AG04450 (cell line): Measurements from ENCODE around the gene SPIRE1. TPM values are rescaled to one million over a fixed set of nuclear protein-coding genes. Genes with fewer than 3 reads are reported as not detected.

Experiments
- CTCF ChIA-PET: fragments of 300-600, 350-600 bp; formaldehyde crosslinking; extraction: SDS; loops from one replicate; lab custom pipeline; 2022; ENCODE audit warnings: antibody characterized with exemption, inconsistent platforms; lab: Charles Lee
- POLR2A ChIA-PET: fragments of 350-600 bp; formaldehyde crosslinking; extraction: SDS; loops from one replicate; lab custom pipeline; 2021; ENCODE audit warnings: antibody characterized with exemption, inconsistent platforms; lab: Yijun Ruan, JAX
- DNase-seq: peaks from one replicate; pipeline ENCODE4 v3.0.0-alpha.2; 2011; ENCODE audit warnings: low read depth, low spot score
- H3K27ac ChIP-seq: one replicate; pipeline ENCODE4 v1.5.1; 2012; ENCODE audit warnings: low read depth, low read length, control low read depth
- H3K27me3 ChIP-seq: one replicate; pipeline ENCODE4 v1.6.0; 2012; ENCODE audit warnings: low read length; ENCODE audit not compliant: control insufficient read depth, insufficient read depth
- H3K4me3 ChIP-seq: 2 replicates; pipeline ENCODE4 v1.5.1; 2011; ENCODE audit warnings: mild to moderate bottlenecking, low read depth, low read length, control low read depth
- H3K9me3 ChIP-seq: 2 replicates; pipeline ENCODE4 v1.5.1; 2012; ENCODE audit warnings: low read length; ENCODE audit not compliant: control insufficient read depth, insufficient read depth
- polyA plus RNA-seq: library from polyadenylated mRNA; depleted of rRNA; stranded (reverse); fragments of >200 nt; gene quantifications from 2 replicates; pipeline ENCODE4 v1.2.3, GENCODE V29; 2011
- TF ChIP-seq, protein P1 (sequence below): IDR thresholded peaks from 2 replicates; pipeline ENCODE4 v1.5.1; 2011; ENCODE audit warnings: low read depth, low read length, control low read depth, inconsistent platforms

The SPIRE1 gene
- polyA plus RNA-seq, 1 experiment: 22.2 TPM

DNA sequence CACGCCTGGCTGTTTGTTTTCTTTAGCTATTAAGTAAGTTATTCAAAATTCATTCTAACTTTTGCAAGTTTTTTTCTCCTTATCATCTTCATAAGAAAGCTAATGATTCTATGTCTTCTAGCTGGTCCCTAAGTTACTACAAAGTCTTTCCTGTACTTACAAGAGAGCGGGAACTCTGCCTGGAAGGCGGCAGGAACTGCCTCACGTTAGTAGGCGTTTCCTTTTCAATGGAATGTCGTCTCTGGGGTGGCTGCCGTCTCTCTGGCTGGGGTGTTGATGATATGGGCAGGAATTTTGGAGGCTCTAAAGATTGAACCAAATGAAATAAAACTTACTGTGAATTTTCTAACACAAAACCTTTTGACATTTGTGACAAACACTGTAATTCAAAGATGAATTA, 194.7 kb downstream of the SPIRE1 start:
- CTCF ChIA-PET: no interaction called here

DNA sequence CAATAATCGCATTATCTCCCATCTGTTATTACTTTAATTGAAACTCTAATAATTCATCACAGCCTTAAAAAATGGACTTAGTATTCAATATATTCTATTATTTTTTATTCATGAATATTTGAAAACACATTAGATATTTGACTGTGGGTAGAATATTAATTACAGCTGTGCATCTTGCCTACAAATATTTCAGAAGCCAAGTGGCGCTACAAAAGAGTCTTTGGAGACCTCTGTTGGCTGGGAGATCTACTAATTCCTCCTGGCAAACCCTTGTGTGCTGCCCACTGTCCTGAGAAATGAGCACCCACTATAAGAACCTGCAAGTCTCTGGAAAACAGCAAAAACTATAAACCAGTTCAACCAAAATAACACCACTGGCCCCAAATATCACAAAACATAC, 195.7 kb downstream of the SPIRE1 start:
- POLR2A ChIA-PET: no interaction called here
- no peak overlapping the region for H3K4me3 ChIP-seq
- CTCF ChIA-PET: interaction anchor here (0.6 kb wide), 1 partner anchor 8 kb away, joined by 4 read pairs; no protein-coding TSS in a partner anchor
- no peak for DNase-seq
- H3K27ac ChIP-seq: no peak overlapping the region
- no peaks in the 10 kb centered on the region for H3K27me3 ChIP-seq
- no peaks in the 10 kb centered on the region for H3K9me3 ChIP-seq
- TF ChIP-seq, protein P1, sequence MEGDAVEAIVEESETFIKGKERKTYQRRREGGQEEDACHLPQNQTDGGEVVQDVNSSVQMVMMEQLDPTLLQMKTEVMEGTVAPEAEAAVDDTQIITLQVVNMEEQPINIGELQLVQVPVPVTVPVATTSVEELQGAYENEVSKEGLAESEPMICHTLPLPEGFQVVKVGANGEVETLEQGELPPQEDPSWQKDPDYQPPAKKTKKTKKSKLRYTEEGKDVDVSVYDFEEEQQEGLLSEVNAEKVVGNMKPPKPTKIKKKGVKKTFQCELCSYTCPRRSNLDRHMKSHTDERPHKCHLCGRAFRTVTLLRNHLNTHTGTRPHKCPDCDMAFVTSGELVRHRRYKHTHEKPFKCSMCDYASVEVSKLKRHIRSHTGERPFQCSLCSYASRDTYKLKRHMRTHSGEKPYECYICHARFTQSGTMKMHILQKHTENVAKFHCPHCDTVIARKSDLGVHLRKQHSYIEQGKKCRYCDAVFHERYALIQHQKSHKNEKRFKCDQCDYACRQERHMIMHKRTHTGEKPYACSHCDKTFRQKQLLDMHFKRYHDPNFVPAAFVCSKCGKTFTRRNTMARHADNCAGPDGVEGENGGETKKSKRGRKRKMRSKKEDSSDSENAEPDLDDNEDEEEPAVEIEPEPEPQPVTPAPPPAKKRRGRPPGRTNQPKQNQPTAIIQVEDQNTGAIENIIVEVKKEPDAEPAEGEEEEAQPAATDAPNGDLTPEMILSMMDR: no peak

More for the DNA sequence above, 194.7 kb downstream of the SPIRE1 start:
- H3K27ac ChIP-seq: no peak overlapping the region
- no peaks in the 10 kb centered on the region for H3K9me3 ChIP-seq
- H3K27me3 ChIP-seq: no peaks in the 10 kb centered on the region
- TF ChIP-seq, protein P1: no peak
- DNase-seq: no peak
- POLR2A ChIA-PET: no interaction called here
- H3K4me3 ChIP-seq: no peak overlapping the region

DNA sequence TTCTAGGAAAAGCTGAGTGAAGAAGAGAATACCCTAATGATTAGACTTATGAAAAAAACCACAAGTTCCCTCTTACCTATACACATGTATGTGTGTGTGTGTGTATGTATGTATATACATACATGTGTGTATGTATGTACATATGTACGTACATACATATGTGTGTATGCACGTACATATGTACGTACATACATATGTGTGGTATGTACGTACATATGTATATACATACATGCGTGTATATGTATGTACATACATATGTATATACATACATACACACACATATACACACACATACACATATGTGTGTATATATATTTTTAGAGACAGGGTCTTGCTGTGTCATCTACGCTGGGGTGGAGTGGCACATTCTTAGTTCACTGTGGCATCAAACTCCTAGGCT, 196.6 kb downstream of the SPIRE1 start:
- TF ChIP-seq, protein P1: no peak
- Histone ChIP-seq H3K9me3 (no peaks in the 10 kb centered on the region), H3K4me3 (no peak overlapping the region), H3K27ac (no peak overlapping the region), H3K27me3 (no peaks in the 10 kb centered on the region)
- CTCF ChIA-PET: interaction anchor here (0.6 to 2.4 kb wide), 2 partner anchors 9 to 69 kb away, joined by 4 to 14 read pairs; no protein-coding TSS in a partner anchor
- POLR2A ChIA-PET: interaction anchor here (0.5 kb wide), 1 partner anchor 33 kb away, joined by 3 read pairs; no protein-coding TSS in a partner anchor
- DNase-seq: no peak

DNA sequence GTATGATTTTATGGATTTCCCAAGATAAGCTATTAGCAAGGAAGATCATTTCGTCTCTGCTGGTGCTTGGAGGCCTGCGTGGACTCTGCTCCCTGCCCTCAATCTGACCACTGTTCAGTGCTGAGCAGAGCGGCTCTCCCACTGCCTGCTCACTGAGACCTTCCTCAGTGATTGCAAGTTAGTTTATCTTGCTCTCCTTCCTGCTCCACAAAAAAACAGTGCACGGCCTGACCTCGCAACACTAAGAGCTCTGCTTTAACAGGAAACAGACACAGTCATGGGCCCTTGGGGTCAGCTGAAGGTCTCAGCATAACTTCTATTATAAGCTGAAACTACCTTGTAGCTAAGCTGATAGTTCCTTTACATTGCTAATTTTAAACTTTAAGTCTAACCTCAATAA, 197.0 kb downstream of the SPIRE1 start:
- TF ChIP-seq, protein P1: no peak
- H3K27me3 ChIP-seq: no peaks in the 10 kb centered on the region
- no peak overlapping the region for H3K4me3 ChIP-seq
- H3K27ac ChIP-seq: no peak overlapping the region
- no peak for DNase-seq
- POLR2A ChIA-PET: interaction anchor here (0.5 kb wide), 1 partner anchor 33 kb away, joined by 3 read pairs; no protein-coding TSS in a partner anchor
- CTCF ChIA-PET: interaction anchor here (2.4 kb wide), 1 partner anchor 69 kb away, joined by 14 read pairs; no protein-coding TSS in a partner anchor
- H3K9me3 ChIP-seq: no peaks in the 10 kb centered on the region

DNA sequence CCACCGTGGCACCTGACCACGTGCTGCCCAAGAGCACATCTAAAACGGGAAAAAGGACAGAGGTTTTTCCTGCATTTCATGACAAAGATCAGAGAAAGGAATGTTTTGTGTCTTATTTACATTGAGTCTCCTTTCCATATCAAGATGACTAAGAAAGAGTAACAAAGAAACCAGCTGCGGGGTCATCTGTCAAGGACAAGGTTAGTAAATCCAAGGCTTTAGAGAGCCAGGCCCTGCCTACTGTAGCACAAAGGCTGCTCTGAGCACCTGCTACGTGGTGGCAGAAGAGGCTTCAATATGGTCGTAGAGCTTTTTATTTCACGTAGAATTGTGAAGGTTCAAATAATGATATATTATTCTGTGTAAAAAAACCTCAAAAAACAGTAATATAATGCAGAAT, 199.1 kb downstream of the SPIRE1 start:
- Histone ChIP-seq H3K27me3 (no peaks in the 10 kb centered on the region), H3K27ac (no peak overlapping the region), H3K9me3 (no peaks in the 10 kb centered on the region), H3K4me3 (no peak overlapping the region)
- TF ChIP-seq, protein P1: no peak
- POLR2A ChIA-PET: no interaction called here
- no peak for DNase-seq
- CTCF ChIA-PET: no interaction called here
